HepG2 (cell line): ENCODE measurements around the gene ERICH3. TPM values are rescaled to one million over a fixed set of nuclear protein-coding genes. Genes with fewer than 3 reads are reported as not detected.
A peak's percentile ranks its signal among the peaks of the same experiment; 100 is the strongest.

ENCODE experiments used
- ATAC-seq: fragments of 200-7000 bp; cut with Tn5 transposase; 3 replicates; pipeline ENCODE4 v1.9.1; 2020; ENCODE audit warnings: mild to moderate bottlenecking, moderate library complexity
- BruUV-seq: library from RNA; stranded (reverse); fragments of 400-500 nt; replicated peaks from 2 replicates; lab custom pipeline; 2021; lab: Mats Ljungman, UMichigan
- CTCF ChIA-PET: fragments of 300-600 bp; formaldehyde crosslinking; extraction: SDS; loops from one replicate; lab custom pipeline; 2021; ENCODE audit warnings: low total read pairs, inconsistent platforms, low intra/inter-chr PET ratio; lab: Yijun Ruan, JAX
- POLR2A ChIA-PET: fragments of 350-600 bp; sonication (Branson Sonifier 250); formaldehyde crosslinking; loops from one replicate; lab custom pipeline; 2020; ENCODE audit warnings: antibody characterized with exemption, inconsistent platforms; lab: Yijun Ruan, JAX
- DNase-seq: peaks from one replicate; pipeline ENCODE4 v3.0.0-alpha.2; 2015; ENCODE audit warnings: low spot score
- FAIRE-seq: peaks from 3 replicates; lab custom pipeline; 2011; peaks lifted over from hg19 to GRCh38; lab: Jason Lieb, UNC
- H2AFZ ChIP-seq: one replicate; pipeline ENCODE4 v1.6.1; 2011; ENCODE audit warnings: low read length, inconsistent platforms
- H3K27ac ChIP-seq: fragments of 300-600 bp; 3 replicates; pipeline ENCODE4 v1.8.0; 2011; ENCODE audit warnings: mixed run types, mild to moderate bottlenecking, mixed read lengths, low read length, inconsistent platforms; ENCODE audit not compliant: insufficient read depth; ENCODE audit errors: extremely low read length
- H3K27me3 ChIP-seq, 2 experiments: fragments of 200-600 bp in 1 of 2; 2 replicates in 1 of 2; 3 replicates in 1 of 2; pipeline versions ENCODE4 v1.6.0 to v1.8.0; 2011; ENCODE audit warnings: low read length in 2 of 2, mild to moderate bottlenecking in 2 of 2, moderate library complexity in 2 of 2, inconsistent platforms in 1 of 2; ENCODE audit not compliant: insufficient read depth in 2 of 2, control insufficient read depth in 1 of 2
- H3K36me3 ChIP-seq, 2 experiments: fragments of 200-600 bp in 1 of 2; replicated peaks in 1 of 2; 2 replicates in 1 of 2; 3 replicates in 1 of 2; pipeline versions ENCODE4 v1.5.1 to v1.8.0; 2011; ENCODE audit warnings: low read length in 2 of 2, inconsistent platforms in 1 of 2; ENCODE audit not compliant: insufficient read depth in 2 of 2, control insufficient read depth in 1 of 2
- H3K4me1 ChIP-seq: 2 replicates; pipeline ENCODE4 v1.5.1; 2012; ENCODE audit warnings: low read length, inconsistent platforms; ENCODE audit not compliant: insufficient read depth
- H3K4me2 ChIP-seq: 2 replicates; pipeline ENCODE4 v1.6.0; 2011; ENCODE audit warnings: low read depth, low read length, inconsistent platforms
- H3K4me3 ChIP-seq, 3 experiments: fragments of 200-600 bp in 1 of 3; sonication (generic), shearing (Covaris generic) in 1 of 3; replicated peaks in 1 of 3; 2 replicates each; pipeline ENCODE4 v1.5.1; 2011 to 2016; ENCODE audit warnings: low read length in 3 of 3, inconsistent platforms in 2 of 3, low read depth in 2 of 3, mild to moderate bottlenecking in 2 of 3, control low read depth in 1 of 3, mixed read lengths in 1 of 3; ENCODE audit not compliant: insufficient read depth in 1 of 3
- H3K79me2 ChIP-seq: one replicate; pipeline ENCODE4 v1.6.1; 2011; ENCODE audit warnings: low read length, inconsistent platforms; ENCODE audit not compliant: insufficient read depth
- H3K9ac ChIP-seq: 2 replicates; pipeline ENCODE4 v1.6.0; 2011; ENCODE audit warnings: mild to moderate bottlenecking, low read depth, low read length, inconsistent platforms; ENCODE audit not compliant: insufficient read depth
- H3K9me3 ChIP-seq: 2 replicates; pipeline ENCODE4 v1.5.1; 2012; ENCODE audit warnings: mild to moderate bottlenecking, low read length
- H4K20me1 ChIP-seq: 2 replicates; pipeline ENCODE4 v1.6.0; 2011; ENCODE audit warnings: inconsistent platforms, mild to moderate bottlenecking, low read length, moderate library complexity; ENCODE audit not compliant: insufficient read depth
- CEBPB ChIP-seq: IDR thresholded peaks from 2 replicates; pipeline ENCODE4 v1.6.1; 2011; ENCODE audit warnings: low read depth, low read length, improper control_type of control experiment, borderline replicate concordance
- HNRNPH1 ChIP-seq: fragments of 200-400 bp; formaldehyde crosslinking; optimal IDR thresholded peaks from 2 replicates; pipeline ENCODE3; 2017; ENCODE audit warnings: mild to moderate bottlenecking, low read depth, low read length
- POLR2A ChIP-seq, 2 experiments: IDR thresholded peaks; 2 replicates each; pipeline ENCODE4 v1.6.1; 2011; ENCODE audit warnings: low read depth in 2 of 2, low read length in 2 of 2, mild to moderate bottlenecking in 1 of 2, moderate library complexity in 1 of 2; ENCODE audit not compliant: insufficient read depth in 1 of 2
- SAFB2 ChIP-seq: sonication (generic); formaldehyde crosslinking; IDR thresholded peaks from 2 replicates; pipeline ENCODE4 v1.5.1; 2020; ENCODE audit warnings: missing genetic modification reagents, low read depth, mild to moderate bottlenecking, borderline replicate concordance
- SOX6 ChIP-seq, 2 experiments: fragments of 450-650 bp in 1 of 2; sonication (generic) in 1 of 2; formaldehyde crosslinking in 1 of 2; IDR thresholded peaks; 2 replicates each; pipeline versions ENCODE4 v1.4.0 to v1.6.1; 2017 to 2020; ENCODE audit warnings: antibody characterized with exemption in 1 of 2, mild to moderate bottlenecking in 1 of 2, missing genetic modification reagents in 1 of 2
- ZNF124 ChIP-seq: sonication (generic); formaldehyde crosslinking; IDR thresholded peaks from 2 replicates; pipeline ENCODE4 v1.4.0; 2020; ENCODE audit warnings: missing genetic modification reagents
- ZNF460 ChIP-seq: sonication (generic); formaldehyde crosslinking; IDR thresholded peaks from 2 replicates; pipeline ENCODE4 v1.5.1; 2020; ENCODE audit warnings: missing genetic modification reagents, mild to moderate bottlenecking, borderline replicate concordance
- ZNF468 ChIP-seq: sonication (generic); formaldehyde crosslinking; IDR thresholded peaks from 2 replicates; pipeline ENCODE4 v1.8.0; 2022; ENCODE audit warnings: mild to moderate bottlenecking, moderate library complexity, missing genetic modification reagents
- ZNF572 ChIP-seq: sonication (generic); formaldehyde crosslinking; IDR thresholded peaks from 2 replicates; pipeline ENCODE4 v1.5.1; 2020; ENCODE audit warnings: mild to moderate bottlenecking, missing genetic modification reagents
- WGBS: methylation state at CpG from one replicate; pipeline ENCODE4 v1.1.6; 2017; ENCODE audit warnings: low lambda C conversion rate; 5-methylcytosine and 5-hydroxymethylcytosine counted together
- in situ Hi-C: cut with HindIII; loops from 2 replicates; pipeline ENCODE4 v1.10.0; 2017; ENCODE audit warnings: low pct_unique_long_range_greater_than_20kb; ENCODE audit not compliant: extremely low pct_ligation_motif_present
- intact Hi-C: fragments of 100-400 bp; cut with micrococcal nuclease; formaldehyde crosslinking; loops from one replicate; pipeline ENCODE4 v1.10.0; 2022; ENCODE audit not compliant: unreplicated experiment
- polyA plus RNA-seq, 8 experiments: library from polyadenylated mRNA; depleted of rRNA in 3 of 8; stranded (reverse) in 7 of 8; unstranded in 1 of 8; fragments of >200 nt; fragmentation: Illumina TruSeq in 4 of 8; extraction: Trizol in 4 of 8; gene quantifications; 2 replicates each; pipeline versions ENCODE4 v1.2.1 to v1.2.3, GENCODE V29; 2011 to 2016; ENCODE audit warnings: low read depth in 4 of 8, missing spikeins in 1 of 8, mixed read lengths in 1 of 8; ENCODE audit not compliant: insufficient read depth in 1 of 8
- total RNA-seq, 5 experiments: library from RNA; depleted of rRNA; stranded (reverse); fragments of >200 nt; fragmentation: Illumina TruSeq; extraction: Trizol; gene quantifications; 2 replicates each; pipeline ENCODE4 v1.2.3, GENCODE V29; 2016; ENCODE audit warnings: low read depth in 1 of 5
- TF ChIP-seq, protein P1 (sequence below): sonication (generic); formaldehyde crosslinking; IDR thresholded peaks from 2 replicates; pipeline ENCODE4 v1.8.0; 2022; ENCODE audit warnings: mild to moderate bottlenecking, missing genetic modification reagents, moderate library complexity

Gene ERICH3
- total and polyA plus RNA-seq, 2 of the 13 experiments (the other 11 are each of a cell fraction or from before 2014, with no cell fraction given), result 0.03 TPM; not detected in 1

- Histone ChIP-seq H4K20me1 (no peaks in the 10 kb centered on the region), H3K79me2 (no peaks in the 10 kb centered on the region), H3K4me2 (no peak overlapping the region), H2AFZ (no peak overlapping the region), H3K9me3 (no peaks in the 10 kb centered on the region), H3K4me1 (no peaks in the 10 kb centered on the region), H3K27me3 (no peaks in the 10 kb centered on the region), H3K36me3 (peaks cover 30 to 90% of the 10 kb centered on the region in 2 experiments), H3K27ac (no peak overlapping the region), H3K4me3 (no peak overlapping the region), H3K9ac (no peak overlapping the region)
- no TSS peak for BruUV-seq
- DNase-seq (no peak), ATAC-seq (no peak), FAIRE-seq (no peak)
- in situ Hi-C loops (no loop called here), intact Hi-C loops (no loop called here)
- ChIA-PET POLR2A (no interaction called here), CTCF (no interaction called here)
- WGBS, result 95% methylated on average over 2 of the region's 2 CpGs
- TF ChIP-seq, protein P1, sequence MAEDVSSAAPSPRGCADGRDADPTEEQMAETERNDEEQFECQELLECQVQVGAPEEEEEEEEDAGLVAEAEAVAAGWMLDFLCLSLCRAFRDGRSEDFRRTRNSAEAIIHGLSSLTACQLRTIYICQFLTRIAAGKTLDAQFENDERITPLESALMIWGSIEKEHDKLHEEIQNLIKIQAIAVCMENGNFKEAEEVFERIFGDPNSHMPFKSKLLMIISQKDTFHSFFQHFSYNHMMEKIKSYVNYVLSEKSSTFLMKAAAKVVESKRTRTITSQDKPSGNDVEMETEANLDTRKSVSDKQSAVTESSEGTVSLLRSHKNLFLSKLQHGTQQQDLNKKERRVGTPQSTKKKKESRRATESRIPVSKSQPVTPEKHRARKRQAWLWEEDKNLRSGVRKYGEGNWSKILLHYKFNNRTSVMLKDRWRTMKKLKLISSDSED (CRISPR knock-in tag), result no peak
- no peak for TF ChIP-seq ZNF460 (CRISPR knock-in tag)
- no peak for TF ChIP-seq ZNF468 (CRISPR knock-in tag)
- TF ChIP-seq ZNF124 (CRISPR knock-in tag), result no peak
- no peak for TF ChIP-seq HNRNPH1
- TF ChIP-seq SAFB2 (CRISPR knock-in tag), result no peak
- TF ChIP-seq SOX6 (IDR thresholded peaks at IDR 0.05), result no peak
- no peak for TF ChIP-seq SOX6 (CRISPR knock-in tag; IDR thresholded peaks at IDR 0.05)
Observed at GRCh38 chr1:74717626-74718025, 44.0 kb upstream of the ERICH3 start.

DNA sequence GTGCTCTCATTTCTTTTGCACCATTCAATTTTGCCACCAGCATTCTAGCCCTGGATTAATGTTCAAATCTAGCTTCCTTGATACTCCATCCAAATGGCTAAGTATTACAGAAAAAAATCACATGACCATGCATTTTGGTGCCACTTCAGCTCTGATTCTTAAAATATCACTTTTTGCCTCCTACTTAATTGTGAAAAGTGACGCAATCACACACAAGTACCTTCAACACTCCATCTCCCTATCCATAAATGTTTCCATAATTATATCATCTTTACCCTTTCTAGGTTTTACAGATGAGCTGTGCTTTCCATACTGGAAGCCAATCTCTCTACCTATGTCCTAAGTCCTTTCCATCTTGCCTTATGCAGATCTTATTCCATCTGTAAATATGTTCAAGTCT, 43.2 kb upstream of the ERICH3 start:
- DNase-seq, result no peak
- POLR2A ChIA-PET, result interaction anchor here (0.8 to 1.4 kb wide), 2 partner anchors 9 to 15 kb away, joined by 3 read pairs; no protein-coding TSS in a partner anchor
- Histone ChIP-seq H4K20me1 (no peaks in the 10 kb centered on the region), H3K79me2 (peaks cover 2% of the 10 kb centered on the region), H3K4me2 (no peak overlapping the region), H3K9me3 (no peaks in the 10 kb centered on the region), H3K36me3 (peaks cover 25 to 91% of the 10 kb centered on the region in 2 experiments), H3K27ac (no peak overlapping the region), H3K4me3 (no peak overlapping the region), H2AFZ (no peak overlapping the region), H3K27me3 (no peaks in the 10 kb centered on the region), H3K9ac (no peak overlapping the region), H3K4me1 (no peaks in the 10 kb centered on the region)
- 93% methylated on average over 1 of the region's 1 CpG for WGBS
- CTCF ChIA-PET, result no interaction called here
- FAIRE-seq, result no peak
- no peak for ATAC-seq
- intact Hi-C loops, result no loop called here
- no peak for TF ChIP-seq POLR2A (IDR thresholded peaks at IDR 0.05; ENCODE audit: insufficient read depth in 1 of 2, low read depth in 2 of 2, low read length in 2 of 2)
- TF ChIP-seq ZNF572 (CRISPR knock-in tag), result no peak
- TF ChIP-seq CEBPB, result peak; percentile 79
- in situ Hi-C loops, result no loop called here
- BruUV-seq, result no TSS peak
